HEK293 (cell line): ENCODE data around the gene DHRS4.
A peak's percentile ranks its signal among the peaks of the same experiment; 100 is the strongest.
"Not testable (repeated sequence)": the region's sequence is repeated elsewhere in the genome, so short reads cannot be mapped to it uniquely, and the experiment has no call there.

Experiments used
- CTCF ChIA-PET: fragments of 350-600 bp; formaldehyde crosslinking; extraction: SDS; loops from one replicate; lab custom pipeline; 2021; ENCODE audit warnings: antibody characterized with exemption; lab: Yijun Ruan, JAX
- POLR2A ChIA-PET: fragments of 300-600 bp; formaldehyde crosslinking; extraction: SDS; loops from one replicate; lab custom pipeline; 2020; ENCODE audit warnings: antibody characterized with exemption, inconsistent platforms; lab: Yijun Ruan, JAX
- H3K27ac ChIP-seq: fragments of 200-500 bp; sonication (Bioruptor generic); 2 replicates; pipeline ENCODE4 v1.5.1; 2014; ENCODE audit warnings: low read depth, low read length, control low read depth, inconsistent platforms; ENCODE audit errors: extremely low read depth
- H3K36me3 ChIP-seq, 2 experiments: fragments of 200-500 bp in 1 of 2; sonication (Bioruptor generic) in 1 of 2; 1 replicate in 1 of 2; 2 replicates in 1 of 2; pipeline ENCODE4 v1.5.1; 2014 to 2017; ENCODE audit warnings: inconsistent platforms in 2 of 2, low read length in 2 of 2; ENCODE audit not compliant: control insufficient read depth in 2 of 2, insufficient read depth in 1 of 2
- H3K4me1 ChIP-seq: fragments of 200-500 bp; sonication (Bioruptor generic); 2 replicates; pipeline ENCODE4 v1.5.1; 2014; ENCODE audit warnings: mild to moderate bottlenecking, low read length, inconsistent platforms; ENCODE audit not compliant: control insufficient read depth, insufficient read depth
- H3K4me3 ChIP-seq: 2 replicates; pipeline ENCODE4 v1.5.1; 2011; ENCODE audit warnings: low read depth, mild to moderate bottlenecking, control low read depth, low read length, moderate library complexity
- H3K9me3 ChIP-seq: fragments of 200-500 bp; sonication (Bioruptor generic); 2 replicates; pipeline ENCODE4 v1.5.1; 2014; ENCODE audit warnings: low read depth, low read length, inconsistent platforms; ENCODE audit not compliant: control insufficient read depth, insufficient read depth
- AEBP2 ChIP-seq: fragments of 450-650 bp; formaldehyde crosslinking; IDR thresholded peaks from 2 replicates; pipeline ENCODE4 v1.5.1; 2016; ENCODE audit warnings: missing biosample characterization, missing genetic modification characterization, borderline replicate concordance
- GLIS1 ChIP-seq: fragments of 450-650 bp; formaldehyde crosslinking; IDR thresholded peaks from 2 replicates; pipeline ENCODE4 v1.5.1; 2016; ENCODE audit warnings: missing biosample characterization, missing genetic modification characterization
- REST ChIP-seq: fragments of 450-650 bp; formaldehyde crosslinking; IDR thresholded peaks from 2 replicates; pipeline ENCODE4 v1.5.1; 2016; ENCODE audit warnings: missing biosample characterization, missing genetic modification characterization
- ZBTB11 ChIP-seq: fragments of 450-650 bp; formaldehyde crosslinking; conservative IDR thresholded peaks from 2 replicates; pipeline ENCODE4 v1.5.1; 2016; ENCODE audit warnings: low read depth, missing biosample characterization, missing genetic modification characterization
- ZBTB21 ChIP-seq: fragments of 450-650 bp; formaldehyde crosslinking; IDR thresholded peaks from 2 replicates; pipeline ENCODE4 v1.5.1; 2017; ENCODE audit warnings: missing biosample characterization, missing genetic modification characterization
- ZBTB8A ChIP-seq: fragments of 450-650 bp; formaldehyde crosslinking; IDR thresholded peaks from 2 replicates; pipeline ENCODE4 v1.5.1; 2016; ENCODE audit warnings: missing biosample characterization, missing genetic modification characterization
- ZNF138 ChIP-seq: fragments of 450-650 bp; formaldehyde crosslinking; IDR thresholded peaks from 2 replicates; pipeline ENCODE4 v1.5.1; 2016; ENCODE audit warnings: missing biosample characterization, missing genetic modification characterization, borderline replicate concordance
- ZNF140 ChIP-seq: fragments of 450-650 bp; formaldehyde crosslinking; IDR thresholded peaks from 2 replicates; pipeline ENCODE4 v1.5.1; 2016; ENCODE audit warnings: missing biosample characterization, missing genetic modification characterization
- ZNF202 ChIP-seq: fragments of 450-650 bp; formaldehyde crosslinking; IDR thresholded peaks from 2 replicates; pipeline ENCODE4 v1.5.1; 2016; ENCODE audit warnings: missing biosample characterization, missing genetic modification characterization, borderline replicate concordance
- ZNF404 ChIP-seq: fragments of 450-650 bp; formaldehyde crosslinking; IDR thresholded peaks from 2 replicates; pipeline ENCODE4 v1.5.1; 2017; ENCODE audit warnings: missing biosample characterization, missing genetic modification characterization
- ZNF433 ChIP-seq: fragments of 450-650 bp; formaldehyde crosslinking; IDR thresholded peaks from 2 replicates; pipeline ENCODE4 v1.5.1; 2016; ENCODE audit warnings: missing biosample characterization, missing genetic modification characterization, low read depth
- ZNF518A ChIP-seq: fragments of 450-650 bp; formaldehyde crosslinking; conservative IDR thresholded peaks from 2 replicates; pipeline ENCODE4 v1.5.1; 2016; ENCODE audit warnings: low read depth, missing biosample characterization, missing genetic modification characterization
- ZNF555 ChIP-seq: fragments of 450-650 bp; formaldehyde crosslinking; conservative IDR thresholded peaks from 2 replicates; pipeline ENCODE4 v1.5.1; 2017; ENCODE audit warnings: missing biosample characterization, mild to moderate bottlenecking, missing genetic modification characterization, inconsistent platforms
- ZNF558 ChIP-seq: fragments of 450-650 bp; formaldehyde crosslinking; IDR thresholded peaks from 2 replicates; pipeline ENCODE4 v1.5.1; 2016; ENCODE audit warnings: missing biosample characterization, missing genetic modification characterization
- ZNF560 ChIP-seq: fragments of 450-650 bp; formaldehyde crosslinking; IDR thresholded peaks from 2 replicates; pipeline ENCODE4 v1.5.1; 2017; ENCODE audit warnings: missing biosample characterization, missing genetic modification characterization, borderline replicate concordance
- ZNF600 ChIP-seq: fragments of 450-650 bp; formaldehyde crosslinking; IDR thresholded peaks from 2 replicates; pipeline ENCODE4 v1.5.1; 2016; ENCODE audit warnings: missing biosample characterization, missing genetic modification characterization
- ZNF623 ChIP-seq: fragments of 450-650 bp; formaldehyde crosslinking; IDR thresholded peaks from 2 replicates; pipeline ENCODE4 v1.5.1; 2016; ENCODE audit warnings: missing biosample characterization, missing genetic modification characterization
- ZNF629 ChIP-seq: fragments of 450-650 bp; formaldehyde crosslinking; IDR thresholded peaks from 2 replicates; pipeline ENCODE4 v1.5.1; 2017; ENCODE audit warnings: missing biosample characterization, missing genetic modification characterization
- ZNF639 ChIP-seq: fragments of 450-650 bp; formaldehyde crosslinking; IDR thresholded peaks from 2 replicates; pipeline ENCODE4 v1.5.1; 2016; ENCODE audit warnings: missing biosample characterization, missing genetic modification characterization
- ZNF664 ChIP-seq: fragments of 450-650 bp; formaldehyde crosslinking; IDR thresholded peaks from 2 replicates; pipeline ENCODE4 v1.5.1; 2016; ENCODE audit warnings: missing biosample characterization, missing genetic modification characterization

The DHRS4 gene

GRCh38 chr14:23950411-23951135, 3.0 kb upstream of the DHRS4 start (continued):
- TF ChIP-seq AEBP2 (tag by site-specific recombination) = no peak
- no peak for TF ChIP-seq ZNF600 (tag by site-specific recombination)
- TF ChIP-seq GLIS1 (tag by site-specific recombination) = no peak
- no peak for TF ChIP-seq ZNF664

- CTCF ChIA-PET = interaction anchor here (3.8 kb wide), 1 partner anchor 9 kb away, joined by 13 read pairs; no protein-coding TSS in a partner anchor
- H3K4me1 ChIP-seq, H3K9me3 ChIP-seq, H3K27ac ChIP-seq, POLR2A ChIA-PET, H3K4me3 ChIP-seq, H3K36me3 ChIP-seq: not testable (repeated sequence)
- 0 out of 2 replicates have a peak, but pooled peaks have one; percentile 28 for TF ChIP-seq ZNF202
- 0 out of 2 replicates have a peak, but pooled peaks have one; percentile 23 for TF ChIP-seq ZBTB21 (tag by site-specific recombination)
- TF ChIP-seq ZNF433 (tag by site-specific recombination) = peak; percentile 61
- TF ChIP-seq ZNF623 = peak; percentile 73
- peak; percentile 35; the same call in 1 of the 2 replicates for TF ChIP-seq ZNF140 (tag by site-specific recombination)
- TF ChIP-seq ZNF558 (tag by site-specific recombination) = peak; percentile 61; the same call in 1 of the 2 replicates
- TF ChIP-seq ZBTB8A (tag by site-specific recombination) = peak; percentile 61; the same call in 1 of the 2 replicates
- peak; percentile 47; the same call in 1 of the 2 replicates for TF ChIP-seq REST (tag by site-specific recombination)
- TF ChIP-seq ZNF404 = 0 out of 2 replicates have a peak, but pooled peaks have one; percentile 41
- peak; percentile 72 for TF ChIP-seq ZNF555 (tag by site-specific recombination)
- peak; percentile 82; the same call in 1 of the 2 replicates for TF ChIP-seq ZNF560 (tag by site-specific recombination)
- 0 out of 2 replicates have a peak, but pooled peaks have one; percentile 37 for TF ChIP-seq ZNF138 (tag by site-specific recombination)
- 0 out of 2 replicates have a peak, but pooled peaks have one; percentile 24 for TF ChIP-seq ZNF639 (tag by site-specific recombination)
- peak; percentile 85 for TF ChIP-seq ZNF518A (tag by site-specific recombination)
- 0 out of 2 replicates have a peak, but pooled peaks have one; percentile 28 for TF ChIP-seq ZNF629
- peak; percentile 64 for TF ChIP-seq ZBTB11 (tag by site-specific recombination)
These were observed 2.5 kb upstream of the DHRS4 start for GRCh38 chr14:23951136-23951466.
